Thoracic aorta (tissue), 2 donors: ENCODE data around the gene PAQR4. TPM values are rescaled to one million over a fixed set of nuclear protein-coding genes. Genes with fewer than 3 reads are reported as not detected.
"Not testable (repeated sequence)": the region's sequence is repeated elsewhere in the genome, so short reads cannot be mapped to it uniquely, and the experiment has no call there.

Experiments
- ATAC-seq: fragments of 150-250 bp; one replicate; pipeline ENCODE4 v1.8.0; 2017; ENCODE audit warnings: low read depth; ENCODE audit not compliant: insufficient number of reproducible peaks, low FRiP score
- DNase-seq: peaks from one replicate; pipeline ENCODE4 v3.0.0-alpha.2; 2020; ENCODE audit warnings: low spot score
- H3K27ac ChIP-seq, 2 donors: fragments of 200-600 bp; sonication (generic); 1 replicate in 1 of 2; 2 replicates in 1 of 2; pipeline ENCODE4 v1.5.1; 2016; ENCODE audit warnings: mild to moderate bottlenecking in 2 of 2, moderate library complexity in 2 of 2
- H3K27me3 ChIP-seq: fragments of 200-600 bp; sonication (generic); replicated peaks from 2 replicates; pipeline ENCODE4 v1.6.0; 2016; ENCODE audit warnings: mild to moderate bottlenecking; ENCODE audit not compliant: insufficient read depth
- H3K36me3 ChIP-seq: fragments of 200-600 bp; sonication (generic); one replicate; pipeline ENCODE4 v1.5.1; 2016
- H3K4me1 ChIP-seq, 2 donors: fragments of 200-600 bp; sonication (generic); 1 replicate in 1 of 2; 2 replicates in 1 of 2; pipeline versions ENCODE4 v1.5.1 to v1.6.0; 2016; ENCODE audit warnings: low read depth in 2 of 2, mild to moderate bottlenecking in 1 of 2; ENCODE audit not compliant: control insufficient read depth in 1 of 2
- H3K4me3 ChIP-seq: fragments of 200-600 bp; sonication (generic); 2 replicates; pipeline ENCODE4 v1.5.1; 2016; ENCODE audit warnings: mild to moderate bottlenecking
- H3K9me3 ChIP-seq: fragments of 200-600 bp; sonication (generic); 2 replicates; pipeline ENCODE4 v1.5.1; 2016
- CTCF ChIP-seq: fragments of 200-600 bp; sonication (generic); IDR thresholded peaks from one replicate; pipeline ENCODE4 v1.5.1; 2019; ENCODE audit warnings: antibody characterized with exemption
- total RNA-seq, 2 donors: library from RNA; depleted of rRNA; stranded (reverse); fragments of >200 nt; gene quantifications; one replicate each; pipeline versions ENCODE4 v1.1.0 to v1.2.3, GENCODE V29; 2016

Gene PAQR4
- total RNA-seq, 2 donors from 2014 or later, result 3.1 to 5.8 TPM

- DNase-seq (no peak), ATAC-seq (no peak)
- H3K9me3 ChIP-seq, result no peaks in the 10 kb centered on the region
- no peak overlapping the region for H3K4me3 ChIP-seq
- no peak for TF ChIP-seq CTCF
- H3K4me1 ChIP-seq, result no peaks in the 10 kb centered on the region
- H3K36me3 ChIP-seq, result peaks cover 84% of the 10 kb centered on the region
- no peak overlapping the region for H3K27ac ChIP-seq
- no peaks in the 10 kb centered on the region for H3K27me3 ChIP-seq
These were observed 32.6 kb upstream of the PAQR4 start for GRCh38 chr16:2936436-2937011.

GRCh38 chr16:2937170-2937569 lies 32.0 kb upstream of the PAQR4 start:
- H3K4me3 ChIP-seq, result no peak overlapping the region
- H3K36me3 ChIP-seq, result peaks cover 88% of the 10 kb centered on the region
- H3K27me3 ChIP-seq, result no peaks in the 10 kb centered on the region
- no peak overlapping the region for H3K27ac ChIP-seq
- no peak for DNase-seq
- no peaks in the 10 kb centered on the region for H3K4me1 ChIP-seq
- no peaks in the 10 kb centered on the region for H3K9me3 ChIP-seq
- ATAC-seq, result no peak
- no peak for TF ChIP-seq CTCF

- H3K4me1 ChIP-seq, result no peaks in the 10 kb centered on the region
- ATAC-seq (no peak), DNase-seq (no peak)
- H3K4me3 ChIP-seq, result no peak overlapping the region
- H3K9me3 ChIP-seq, result no peaks in the 10 kb centered on the region
- H3K36me3 ChIP-seq, result peaks cover 92% of the 10 kb centered on the region
- no peak for TF ChIP-seq CTCF
- no peak overlapping the region for H3K27ac ChIP-seq
- no peaks in the 10 kb centered on the region for H3K27me3 ChIP-seq
These were observed 30.9 kb upstream of the PAQR4 start for GRCh38 chr16:2938206-2938605.

GRCh38 chr16:2939968-2940367 lies 29.2 kb upstream of the PAQR4 start:
- no peak overlapping the region for H3K4me3 ChIP-seq
- H3K27ac ChIP-seq, result no peak overlapping the region
- H3K4me1 ChIP-seq, result no peaks in the 10 kb centered on the region
- H3K36me3 ChIP-seq, result peaks cover 77% of the 10 kb centered on the region
- ATAC-seq, result no peak
- no peak for DNase-seq
- H3K9me3 ChIP-seq, result no peaks in the 10 kb centered on the region
- TF ChIP-seq CTCF, result no peak
- no peaks in the 10 kb centered on the region for H3K27me3 ChIP-seq

GRCh38 chr16:2942045-2942444 lies 27.1 kb upstream of the PAQR4 start:
- no peak for ATAC-seq
- Histone ChIP-seq H3K9me3 (no peaks in the 10 kb centered on the region), H3K4me1 (no peaks in the 10 kb centered on the region), H3K27ac (no peak overlapping the region), H3K4me3 (no peak overlapping the region), H3K36me3 (peaks cover 67% of the 10 kb centered on the region), H3K27me3 (no peaks in the 10 kb centered on the region)
- TF ChIP-seq CTCF, result no peak
- DNase-seq, result no peak

- H3K36me3 ChIP-seq, result peaks cover 52% of the 10 kb centered on the region
- not testable (repeated sequence) for H3K27me3 ChIP-seq, H3K9me3 ChIP-seq, H3K4me1 ChIP-seq, H3K4me3 ChIP-seq, ATAC-seq, DNase-seq, H3K27ac ChIP-seq
These were observed 25.4 kb upstream of the PAQR4 start for GRCh38 chr16:2943716-2944115.
